Liver (tissue), 3 donors: ENCODE data around the gene ATP11A.

Source experiments
- ATF3 ChIP-seq: IDR thresholded peaks from 2 replicates; pipeline ENCODE4 v1.6.1; 2016; ENCODE audit warnings: antibody characterized with exemption
- CTCF ChIP-seq: fragments of 150-350 bp; IDR thresholded peaks from 2 replicates; pipeline ENCODE4 v1.5.1; 2017; ENCODE audit warnings: improper control_type of control experiment, low read depth, low read length; ENCODE audit not compliant: missing input control
- EGR1 ChIP-seq, 2 donors: IDR thresholded peaks; 2 replicates each; pipeline ENCODE4 v1.6.1; 2016 to 2018; ENCODE audit warnings: antibody characterized with exemption in 2 of 2, low read depth in 2 of 2
- FOXA2 ChIP-seq: IDR thresholded peaks from 2 replicates; pipeline ENCODE4 v1.6.1; 2016; ENCODE audit warnings: antibody characterized with exemption
- GABPA ChIP-seq, 2 donors: IDR thresholded peaks in 1 of 2; conservative IDR thresholded peaks in 1 of 2; 2 replicates each; pipeline ENCODE4 v1.6.1; 2016; ENCODE audit warnings: antibody characterized with exemption in 2 of 2, mild to moderate bottlenecking in 1 of 2, moderate library complexity in 1 of 2
- MAX ChIP-seq: IDR thresholded peaks from 2 replicates; pipeline ENCODE4 v1.6.1; 2016; ENCODE audit warnings: antibody characterized with exemption
- RAD21 ChIP-seq, 2 donors: IDR thresholded peaks; 2 replicates each; pipeline ENCODE4 v1.6.1; 2016; ENCODE audit warnings: antibody characterized with exemption in 2 of 2, mild to moderate bottlenecking in 2 of 2
- REST ChIP-seq: IDR thresholded peaks from 2 replicates; pipeline ENCODE4 v1.6.1; 2016; ENCODE audit warnings: antibody characterized with exemption, mild to moderate bottlenecking
- SP1 ChIP-seq: IDR thresholded peaks from 2 replicates; pipeline ENCODE4 v1.6.1; 2018; ENCODE audit warnings: antibody characterized with exemption, mild to moderate bottlenecking
- TAF1 ChIP-seq: conservative IDR thresholded peaks from 2 replicates; pipeline ENCODE4 v1.6.1; 2016; ENCODE audit warnings: antibody characterized with exemption, mild to moderate bottlenecking
- ZBTB33 ChIP-seq: IDR thresholded peaks from 2 replicates; pipeline ENCODE4 v1.6.1; 2016; ENCODE audit warnings: antibody characterized with exemption
- donor health status: healthy.
- donor health status: healthy.

- TF ChIP-seq CTCF (no peak), SP1 (no peak), ATF3 (no peak), TAF1 (no peak), FOXA2 (no peak), GABPA (IDR thresholded peaks at IDR 0.05 in 1 of 2, conservative IDR thresholded peaks at IDR 0.05 in 1 of 2) (no peak), REST (no peak), ZBTB33 (no peak), EGR1 (IDR thresholded peaks at IDR 0.05; ENCODE audit: low read depth in 2 of 2) (no peak), MAX (no peak), RAD21 (IDR thresholded peaks at IDR 0.05) (no peak)
These were observed 240.4 kb downstream of the ATP11A start for GRCh38 chr13:112930192-112930591.
